ENCODE results near the gene ABCA6.
A peak's percentile ranks its signal among the peaks of the same experiment; 100 is the strongest.

The ABCA6 gene

GRCh38 chr17:69056179-69056823, 85.4 kb downstream of the ABCA6 start:
- Histone ChIP-seq H3K9me3 (ENCODE audit: control insufficient read depth in 2 of 2, low read length in 2 of 2) (no peaks in the 10 kb centered on the region), H3K27me3 (ENCODE audit: control insufficient read depth in 2 of 2, insufficient read depth in 2 of 2, low read length in 2 of 2) (no peaks in the 10 kb centered on the region), H3K36me3 (ENCODE audit: control insufficient read depth in 2 of 2, insufficient read depth in 2 of 2, low read length in 2 of 2) (no peaks in the 10 kb centered on the region), H3K9ac (ENCODE audit: low read depth in 1 of 2, low read length in 2 of 2) (no peak overlapping the region), H3K4me3 (ENCODE audit: low read length in 2 of 2) (no peak overlapping the region), H3K4me1 (ENCODE audit: control insufficient read depth in 2 of 2, insufficient read depth in 2 of 2, low read length in 2 of 2) (peaks cover 0 to 4% of the 10 kb centered on the region in 2 donors), H3K27ac (ENCODE audit: low read depth in 2 of 2, low read length in 2 of 2) (no peak overlapping the region)

- Histone ChIP-seq H3K27me3 (ENCODE audit: control insufficient read depth in 2 of 2, insufficient read depth in 2 of 2, low read length in 2 of 2) (no peaks in the 10 kb centered on the region), H3K36me3 (ENCODE audit: control insufficient read depth in 2 of 2, insufficient read depth in 2 of 2, low read length in 2 of 2) (no peaks in the 10 kb centered on the region), H3K27ac (ENCODE audit: low read depth in 2 of 2, low read length in 2 of 2) (no peak overlapping the region), H3K9me3 (ENCODE audit: control insufficient read depth in 2 of 2, low read length in 2 of 2) (no peaks in the 10 kb centered on the region), H3K4me1 (ENCODE audit: control insufficient read depth in 2 of 2, insufficient read depth in 2 of 2, low read length in 2 of 2) (peaks cover 0 to 4% of the 10 kb centered on the region in 2 donors), H3K9ac (ENCODE audit: low read depth in 1 of 2, low read length in 2 of 2) (no peak overlapping the region), H3K4me3 (ENCODE audit: low read length in 2 of 2) (no peak overlapping the region)
These were observed 86.4 kb downstream of the ABCA6 start for GRCh38 chr17:69055334-69055733.

- Histone ChIP-seq H3K27ac (ENCODE audit: low read depth in 2 of 2, low read length in 2 of 2) (no peak overlapping the region), H3K9me3 (ENCODE audit: control insufficient read depth in 2 of 2, low read length in 2 of 2) (no peaks in the 10 kb centered on the region), H3K27me3 (ENCODE audit: control insufficient read depth in 2 of 2, insufficient read depth in 2 of 2, low read length in 2 of 2) (no peaks in the 10 kb centered on the region), H3K4me1 (ENCODE audit: control insufficient read depth in 2 of 2, insufficient read depth in 2 of 2, low read length in 2 of 2) (peaks cover 7 to 12% of the 10 kb centered on the region in 2 donors), H3K9ac (ENCODE audit: low read depth in 1 of 2, low read length in 2 of 2) (no peak overlapping the region), H3K4me3 (ENCODE audit: low read length in 2 of 2) (no peak overlapping the region), H3K36me3 (ENCODE audit: control insufficient read depth in 2 of 2, insufficient read depth in 2 of 2, low read length in 2 of 2) (no peaks in the 10 kb centered on the region)
These were observed 90.5 kb downstream of the ABCA6 start for GRCh38 chr17:69050999-69051775.

DNA sequence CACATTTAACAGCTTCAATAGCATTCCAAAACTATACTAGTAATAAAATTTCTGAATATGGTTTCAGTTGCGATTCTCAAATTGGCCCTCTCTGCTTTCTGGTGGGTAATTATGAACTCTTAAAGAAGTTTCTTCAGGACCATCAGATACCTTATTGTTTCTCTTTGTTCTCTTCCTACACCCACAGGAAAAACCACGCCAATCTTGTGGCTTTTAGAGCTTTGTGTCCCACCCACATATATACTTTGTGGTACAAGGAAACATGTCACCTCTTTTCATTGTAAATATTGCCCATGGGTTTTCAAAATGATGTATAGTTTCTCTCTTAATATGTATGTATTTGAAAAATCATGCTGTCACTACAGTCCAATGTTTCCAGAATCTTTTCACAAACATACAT, 93.1 kb downstream of the ABCA6 start:
- Histone ChIP-seq H3K9ac (ENCODE audit: low read depth in 1 of 2, low read length in 2 of 2) (no peak overlapping the region), H3K27ac (ENCODE audit: low read depth in 2 of 2, low read length in 2 of 2) (peak overlapping the region in 1 of 2 donors; percentile 80), H3K9me3 (ENCODE audit: control insufficient read depth in 2 of 2, low read length in 2 of 2) (no peaks in the 10 kb centered on the region), H3K36me3 (ENCODE audit: control insufficient read depth in 2 of 2, insufficient read depth in 2 of 2, low read length in 2 of 2) (no peaks in the 10 kb centered on the region), H3K4me1 (ENCODE audit: control insufficient read depth in 2 of 2, insufficient read depth in 2 of 2, low read length in 2 of 2) (peaks cover 9 to 12% of the 10 kb centered on the region in 2 donors), H3K27me3 (ENCODE audit: control insufficient read depth in 2 of 2, insufficient read depth in 2 of 2, low read length in 2 of 2) (no peaks in the 10 kb centered on the region), H3K4me3 (ENCODE audit: low read length in 2 of 2) (peak overlapping the region in 1 of 2 donors; percentile 1)

DNA sequence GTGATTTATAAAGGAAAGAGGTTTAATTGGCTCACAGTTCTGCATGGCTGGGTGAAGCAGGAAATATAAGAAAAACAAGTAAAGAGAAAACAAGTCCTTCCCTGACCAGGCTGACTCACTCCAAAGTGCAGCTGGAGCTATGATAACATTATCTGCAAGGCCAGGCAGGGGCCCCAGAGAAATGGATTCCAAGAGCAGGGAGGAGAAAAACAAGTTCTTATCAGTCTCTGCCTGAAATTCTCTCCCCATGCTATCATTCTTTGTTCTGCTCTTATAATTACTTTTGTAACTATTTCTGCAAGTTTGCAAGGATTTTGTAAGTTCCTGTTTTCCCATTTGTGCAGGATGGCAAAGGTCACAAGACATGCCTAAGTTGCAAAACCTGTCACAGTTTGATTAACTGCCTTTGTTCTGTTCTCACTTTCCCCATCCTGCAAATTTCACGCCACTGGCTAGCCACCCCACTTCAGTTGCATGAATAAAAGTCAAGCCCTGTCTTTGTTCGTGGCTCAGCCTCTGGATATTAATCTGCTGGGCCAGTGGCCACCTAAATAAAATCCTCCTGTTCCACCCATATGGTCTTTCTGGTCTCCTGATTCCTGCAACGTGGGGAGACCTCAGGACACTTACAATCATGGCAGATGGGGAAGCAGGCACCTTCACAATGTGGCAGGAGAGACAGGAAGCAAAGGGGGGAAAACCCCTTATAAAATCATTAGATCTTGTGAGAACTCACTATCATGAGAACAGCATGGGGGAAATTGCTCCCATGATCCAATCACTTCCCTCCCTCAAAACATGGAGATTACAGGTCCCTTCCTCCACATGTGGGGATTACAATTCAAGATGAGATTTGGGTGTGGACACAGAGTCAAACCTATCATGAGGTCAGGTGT, 94.1 kb downstream of the ABCA6 start:
- no peak overlapping the region for H3K9ac ChIP-seq (ENCODE audit: low read depth in 1 of 2, low read length in 2 of 2)
- H3K27me3 ChIP-seq (ENCODE audit: control insufficient read depth in 2 of 2, insufficient read depth in 2 of 2, low read length in 2 of 2) = no peaks in the 10 kb centered on the region
- peak overlapping the region; percentile 43 to 45 for H3K4me3 ChIP-seq (ENCODE audit: low read length in 2 of 2)
- H3K36me3 ChIP-seq (ENCODE audit: control insufficient read depth in 2 of 2, insufficient read depth in 2 of 2, low read length in 2 of 2) = no peaks in the 10 kb centered on the region
- H3K9me3 ChIP-seq (ENCODE audit: control insufficient read depth in 2 of 2, low read length in 2 of 2) = no peaks in the 10 kb centered on the region
- H3K4me1 ChIP-seq (ENCODE audit: control insufficient read depth in 2 of 2, insufficient read depth in 2 of 2, low read length in 2 of 2) = peaks cover 9 to 12% of the 10 kb centered on the region in 2 donors
- peak overlapping the region; percentile 69 to 80 for H3K27ac ChIP-seq (ENCODE audit: low read depth in 2 of 2, low read length in 2 of 2)

DNA sequence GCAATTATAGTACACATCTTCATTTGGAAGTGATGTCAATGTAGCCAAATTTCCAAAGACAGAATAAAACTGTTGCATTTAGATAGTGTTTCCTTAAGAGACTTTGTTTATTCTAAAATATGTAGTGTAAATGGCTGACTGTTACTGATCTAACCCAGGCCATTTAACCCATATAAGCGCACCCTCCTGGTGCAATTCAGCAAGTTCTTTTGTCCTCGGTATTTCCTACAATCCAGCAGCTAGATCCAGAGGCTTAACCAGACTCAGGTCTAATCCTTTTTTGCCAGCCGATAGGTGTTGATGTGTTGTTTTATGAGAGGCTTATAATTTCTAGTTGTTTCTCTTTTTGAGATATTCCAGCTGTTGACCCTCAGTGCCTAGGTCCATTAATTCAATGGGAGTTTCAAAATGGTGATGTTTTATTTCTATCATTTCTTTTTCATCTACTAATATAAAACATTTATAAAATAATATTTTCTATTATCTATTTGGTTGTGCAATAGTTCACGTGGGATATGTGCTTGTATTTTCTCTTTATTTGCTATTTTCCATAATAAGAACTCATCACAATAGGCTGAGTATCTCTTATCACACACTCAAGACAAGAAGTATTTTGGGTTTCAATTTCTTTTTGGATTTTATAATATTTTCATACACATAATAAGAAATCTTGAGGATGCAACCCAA, 95.4 kb downstream of the ABCA6 start:
- H3K27ac ChIP-seq (ENCODE audit: low read depth in 2 of 2, low read length in 2 of 2) = no peak overlapping the region
- no peaks in the 10 kb centered on the region for H3K27me3 ChIP-seq (ENCODE audit: control insufficient read depth in 2 of 2, insufficient read depth in 2 of 2, low read length in 2 of 2)
- H3K4me1 ChIP-seq (ENCODE audit: control insufficient read depth in 2 of 2, insufficient read depth in 2 of 2, low read length in 2 of 2) = peaks cover 9 to 12% of the 10 kb centered on the region in 2 donors
- H3K36me3 ChIP-seq (ENCODE audit: control insufficient read depth in 2 of 2, insufficient read depth in 2 of 2, low read length in 2 of 2) = no peaks in the 10 kb centered on the region
- H3K9me3 ChIP-seq (ENCODE audit: control insufficient read depth in 2 of 2, low read length in 2 of 2) = no peaks in the 10 kb centered on the region
- no peak overlapping the region for H3K9ac ChIP-seq (ENCODE audit: low read depth in 1 of 2, low read length in 2 of 2)
- no peak overlapping the region for H3K4me3 ChIP-seq (ENCODE audit: low read length in 2 of 2)

GRCh38 chr17:69045646-69046045, 96.0 kb downstream of the ABCA6 start:
- Histone ChIP-seq H3K9ac (ENCODE audit: low read depth in 1 of 2, low read length in 2 of 2) (no peak overlapping the region), H3K27me3 (ENCODE audit: control insufficient read depth in 2 of 2, insufficient read depth in 2 of 2, low read length in 2 of 2) (no peaks in the 10 kb centered on the region), H3K27ac (ENCODE audit: low read depth in 2 of 2, low read length in 2 of 2) (no peak overlapping the region), H3K4me3 (ENCODE audit: low read length in 2 of 2) (no peak overlapping the region), H3K36me3 (ENCODE audit: control insufficient read depth in 2 of 2, insufficient read depth in 2 of 2, low read length in 2 of 2) (no peaks in the 10 kb centered on the region), H3K4me1 (ENCODE audit: control insufficient read depth in 2 of 2, insufficient read depth in 2 of 2, low read length in 2 of 2) (peaks cover 9 to 12% of the 10 kb centered on the region in 2 donors), H3K9me3 (ENCODE audit: control insufficient read depth in 2 of 2, low read length in 2 of 2) (no peaks in the 10 kb centered on the region)

DNA sequence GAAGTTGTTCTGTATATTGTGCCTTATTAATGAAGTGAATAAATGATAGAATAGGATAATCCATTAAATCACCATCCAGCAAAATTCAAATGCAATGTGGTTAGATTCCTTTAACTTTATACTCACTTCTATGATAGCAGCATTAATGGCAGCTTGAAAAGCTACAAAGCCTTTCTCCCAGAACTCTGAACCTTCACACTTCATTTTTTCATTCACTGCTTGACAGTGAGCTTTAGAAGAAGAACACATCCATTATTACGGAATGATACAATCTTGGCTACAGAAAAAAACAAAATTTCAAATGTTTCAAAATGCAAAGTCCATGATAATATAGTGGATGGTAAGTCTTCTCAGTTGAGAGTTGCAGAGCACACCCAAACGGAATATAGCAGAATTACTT, 97.3 kb downstream of the ABCA6 start:
- Histone ChIP-seq H3K9ac (ENCODE audit: low read depth in 1 of 2, low read length in 2 of 2) (no peak overlapping the region), H3K4me3 (ENCODE audit: low read length in 2 of 2) (no peak overlapping the region), H3K36me3 (ENCODE audit: control insufficient read depth in 2 of 2, insufficient read depth in 2 of 2, low read length in 2 of 2) (no peaks in the 10 kb centered on the region), H3K9me3 (ENCODE audit: control insufficient read depth in 2 of 2, low read length in 2 of 2) (no peaks in the 10 kb centered on the region), H3K4me1 (ENCODE audit: control insufficient read depth in 2 of 2, insufficient read depth in 2 of 2, low read length in 2 of 2) (peaks cover 9 to 12% of the 10 kb centered on the region in 2 donors), H3K27me3 (ENCODE audit: control insufficient read depth in 2 of 2, insufficient read depth in 2 of 2, low read length in 2 of 2) (no peaks in the 10 kb centered on the region), H3K27ac (ENCODE audit: low read depth in 2 of 2, low read length in 2 of 2) (no peak overlapping the region)

DNA sequence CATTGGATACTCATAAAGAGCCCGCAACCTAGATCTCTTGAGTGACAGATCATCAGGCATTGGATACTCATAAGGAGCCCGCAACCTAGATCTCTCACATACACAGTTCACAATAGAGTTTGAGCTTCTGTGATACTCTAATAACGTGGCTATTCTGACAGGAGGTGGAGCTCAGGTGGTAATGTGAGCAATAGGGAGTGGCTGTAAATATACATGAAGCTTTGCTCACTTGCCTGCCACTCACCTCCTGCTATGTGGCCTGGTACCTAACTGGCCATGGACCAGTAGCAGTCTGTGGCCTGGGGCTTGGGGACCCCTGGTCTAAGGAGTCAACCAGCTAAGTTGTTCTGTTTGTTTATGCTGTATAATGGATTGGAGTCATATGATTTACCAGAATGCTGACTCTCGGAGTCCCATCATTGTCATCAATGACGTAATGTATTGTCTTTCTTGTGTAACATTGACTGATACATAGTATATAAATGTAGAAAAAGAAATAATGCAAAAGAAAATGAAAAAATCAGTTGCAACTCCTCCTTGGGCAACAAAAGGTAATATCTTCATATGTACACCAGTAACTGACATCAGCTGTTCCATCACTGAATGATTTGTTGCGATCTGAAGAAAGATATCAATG, 98.5 kb downstream of the ABCA6 start:
- Histone ChIP-seq H3K27ac (ENCODE audit: low read depth in 2 of 2, low read length in 2 of 2) (no peak overlapping the region), H3K9me3 (ENCODE audit: control insufficient read depth in 2 of 2, low read length in 2 of 2) (no peaks in the 10 kb centered on the region), H3K9ac (ENCODE audit: low read depth in 1 of 2, low read length in 2 of 2) (no peak overlapping the region), H3K27me3 (ENCODE audit: control insufficient read depth in 2 of 2, insufficient read depth in 2 of 2, low read length in 2 of 2) (no peaks in the 10 kb centered on the region), H3K36me3 (ENCODE audit: control insufficient read depth in 2 of 2, insufficient read depth in 2 of 2, low read length in 2 of 2) (no peaks in the 10 kb centered on the region), H3K4me3 (ENCODE audit: low read length in 2 of 2) (no peak overlapping the region), H3K4me1 (ENCODE audit: control insufficient read depth in 2 of 2, insufficient read depth in 2 of 2, low read length in 2 of 2) (peaks cover 9 to 11% of the 10 kb centered on the region in 2 donors)
